Glutamatergic neuron (in vitro differentiated cells): ENCODE data around the gene ATP10B. TPM values are rescaled to one million over a fixed set of nuclear protein-coding genes. Genes with fewer than 3 reads are reported as not detected.

Source experiments
- DNase-seq: peaks from one replicate; pipeline ENCODE4 v3.0.0; 2022
- H3K27ac Mint-ChIP-seq: one replicate; pipeline ENCODE4 v1.8.0; 2020; ENCODE audit warnings: mild to moderate bottlenecking, mixed read lengths, inconsistent platforms; ENCODE audit not compliant: unreplicated experiment
- H3K27me3 Mint-ChIP-seq: one replicate; pipeline ENCODE4 v1.8.0; 2020; ENCODE audit warnings: mild to moderate bottlenecking, moderate library complexity, mixed read lengths, inconsistent platforms; ENCODE audit not compliant: unreplicated experiment
- H3K36me3 Mint-ChIP-seq: one replicate; pipeline ENCODE4 v1.8.0; 2020; ENCODE audit warnings: mild to moderate bottlenecking, mixed read lengths, inconsistent platforms; ENCODE audit not compliant: unreplicated experiment
- H3K4me1 Mint-ChIP-seq: one replicate; pipeline ENCODE4 v1.8.0; 2020; ENCODE audit warnings: mild to moderate bottlenecking, low read depth, mixed read lengths, inconsistent platforms; ENCODE audit not compliant: unreplicated experiment
- H3K4me3 Mint-ChIP-seq: one replicate; pipeline ENCODE4 v1.8.0; 2020; ENCODE audit warnings: mild to moderate bottlenecking, mixed read lengths, inconsistent platforms; ENCODE audit not compliant: unreplicated experiment
- H3K9me3 Mint-ChIP-seq: one replicate; pipeline ENCODE4 v1.8.0; 2020; ENCODE audit warnings: mild to moderate bottlenecking, moderate library complexity, mixed read lengths, inconsistent platforms; ENCODE audit not compliant: unreplicated experiment
- CTCF ChIP-seq: fragments of 200-600 bp; sonication (generic); IDR thresholded peaks from one replicate; pipeline ENCODE4 v1.5.0; 2021; ENCODE audit not compliant: partially characterized antibody, unreplicated experiment
- total RNA-seq: library from RNA; stranded (reverse); fragmentation: NEBNext Ultra II Directional; extraction: Animal tissue kit (Norgen Biotek cat#: 25700); gene quantifications from one replicate; pipeline ENCODE4 v1.2.1, GENCODE V29; 2021; ENCODE audit not compliant: unreplicated experiment

The ATP10B gene
- total RNA-seq, 1 donor from 2014 or later = not detected

GRCh38 chr5:160769301-160769700 lies 82.7 kb downstream of the ATP10B start:
- Mint-ChIP-seq H3K36me3 (no peaks in the 10 kb centered on the region), H3K4me1 (no peaks in the 10 kb centered on the region), H3K27ac (no peak overlapping the region), H3K4me3 (no peak overlapping the region), H3K27me3 (no peaks in the 10 kb centered on the region), H3K9me3 (no peaks in the 10 kb centered on the region)
- DNase-seq = no peak
- no peak for TF ChIP-seq CTCF

- Mint-ChIP-seq H3K27ac (no peak overlapping the region), H3K4me3 (no peak overlapping the region), H3K36me3 (no peaks in the 10 kb centered on the region), H3K9me3 (no peaks in the 10 kb centered on the region), H3K27me3 (no peaks in the 10 kb centered on the region), H3K4me1 (no peaks in the 10 kb centered on the region)
- no peak for DNase-seq
- no peak for TF ChIP-seq CTCF
These were observed 84.9 kb downstream of the ATP10B start for GRCh38 chr5:160767062-160767461.

- no peaks in the 10 kb centered on the region for H3K4me1 Mint-ChIP-seq
- no peak for TF ChIP-seq CTCF
- no peak for DNase-seq
- H3K4me3 Mint-ChIP-seq = no peak overlapping the region
- H3K27ac Mint-ChIP-seq = no peak overlapping the region
- no peaks in the 10 kb centered on the region for H3K36me3 Mint-ChIP-seq
- H3K9me3 Mint-ChIP-seq = no peaks in the 10 kb centered on the region
- H3K27me3 Mint-ChIP-seq = no peaks in the 10 kb centered on the region
These were observed 92.0 kb downstream of the ATP10B start for GRCh38 chr5:160760008-160760407.

- no peaks in the 10 kb centered on the region for H3K27me3 Mint-ChIP-seq
- H3K27ac Mint-ChIP-seq = no peak overlapping the region
- H3K4me1 Mint-ChIP-seq = no peaks in the 10 kb centered on the region
- no peak for TF ChIP-seq CTCF
- no peaks in the 10 kb centered on the region for H3K36me3 Mint-ChIP-seq
- H3K9me3 Mint-ChIP-seq = no peaks in the 10 kb centered on the region
- DNase-seq = no peak
- H3K4me3 Mint-ChIP-seq = no peak overlapping the region
These were observed 94.8 kb downstream of the ATP10B start for GRCh38 chr5:160757194-160757593.

- no peak for DNase-seq
- Mint-ChIP-seq H3K27me3 (peaks cover 1% of the 10 kb centered on the region), H3K9me3 (no peaks in the 10 kb centered on the region), H3K27ac (no peak overlapping the region), H3K36me3 (no peaks in the 10 kb centered on the region), H3K4me3 (no peak overlapping the region), H3K4me1 (peaks cover 2% of the 10 kb centered on the region)
- no peak for TF ChIP-seq CTCF
These were observed 100.9 kb downstream of the ATP10B start for GRCh38 chr5:160750938-160751657.
